Vagina (tissue), 2 donors: Measurements from ENCODE around the gene CLSTN1.

ENCODE experiments used
- CTCF ChIP-seq, 3 experiments: fragments of 450-650 bp in 2 of 3; fragments of 200-600 bp in 1 of 3; sonication (generic) in 1 of 3; IDR thresholded peaks; one replicate each; pipeline ENCODE4 v1.5.1; 2017 to 2019; ENCODE audit warnings: antibody characterized with exemption in 3 of 3, mild to moderate bottlenecking in 2 of 3, moderate library complexity in 2 of 3
- POLR2A ChIP-seq, 2 donors: fragments of 450-650 bp; IDR thresholded peaks; one replicate each; pipeline ENCODE4 v1.6.1; 2017; ENCODE audit warnings: antibody characterized with exemption in 2 of 2, mild to moderate bottlenecking in 2 of 2, moderate library complexity in 2 of 2

DNA sequence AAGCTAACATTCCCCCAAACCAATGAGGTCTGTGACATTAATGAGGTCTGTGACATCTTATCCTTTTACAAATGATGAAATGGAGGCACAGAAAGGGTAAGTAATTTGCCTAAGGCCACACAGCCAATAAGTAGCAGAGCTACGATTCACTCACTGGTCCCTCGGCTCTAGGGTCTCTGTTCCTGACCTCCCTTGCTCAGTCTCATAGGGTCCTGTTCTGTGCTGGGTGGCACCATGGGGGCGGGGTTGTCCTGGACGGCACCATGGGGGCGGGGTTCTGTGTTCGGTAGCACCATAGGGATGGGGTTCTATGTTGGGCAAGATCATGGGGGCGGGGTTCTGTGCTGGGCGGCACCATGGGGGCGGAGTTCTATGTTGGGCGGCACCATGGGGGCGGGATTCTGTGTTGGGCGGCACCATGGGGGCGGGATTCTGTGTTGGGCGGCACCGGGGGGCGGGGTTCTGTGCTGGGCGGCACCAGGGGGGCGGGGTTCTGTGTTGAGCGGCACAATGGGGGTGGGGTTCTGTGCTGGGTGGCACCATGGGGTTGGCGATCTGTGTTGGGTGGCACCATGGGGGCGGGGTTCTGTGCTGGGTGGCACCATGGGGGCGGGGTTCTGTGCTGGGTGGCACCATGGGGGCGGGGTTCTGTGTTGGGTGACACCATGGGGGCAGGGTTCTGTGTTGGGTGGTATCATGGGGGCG, 55.6 kb downstream of the CLSTN1 start:
- TF ChIP-seq CTCF (IDR thresholded peaks at IDR 0.05), result no peak
- no peak for TF ChIP-seq POLR2A (IDR thresholded peaks at IDR 0.05)
